Posterior vena cava (tissue), 2 donors: ENCODE data around the gene EPO. TPM values are rescaled to one million over a fixed set of nuclear protein-coding genes. Genes with fewer than 3 reads are reported as not detected.
"Not testable (repeated sequence)": the region's sequence is repeated elsewhere in the genome, so short reads cannot be mapped to it uniquely, and the experiment has no call there.

Source experiments
- DNase-seq: peaks from one replicate; pipeline ENCODE4 v3.0.0-alpha.2; 2020; ENCODE audit warnings: low spot score
- intact Hi-C, 2 donors: fragments of 100-400 bp; cut with DNase I; formaldehyde crosslinking; loops; one replicate each; pipeline versions ENCODE4 v1.14.1 to v1.14.2; 2022 to 2023
- total RNA-seq, 2 donors: library from RNA; stranded (reverse); fragmentation: NEBNext Ultra II Directional; extraction: Animal tissue kit (Norgen Biotek cat#: 25700); gene quantifications; one replicate each; pipeline ENCODE4 v1.2.1, GENCODE V29; 2021
- donor health status: DM: yes; HTN: yes; CAD: no.
- donor health status: DM: yes; HTN: yes; CAD: no.

Gene EPO
- total RNA-seq, 2 donors from 2014 or later = not detected

DNA sequence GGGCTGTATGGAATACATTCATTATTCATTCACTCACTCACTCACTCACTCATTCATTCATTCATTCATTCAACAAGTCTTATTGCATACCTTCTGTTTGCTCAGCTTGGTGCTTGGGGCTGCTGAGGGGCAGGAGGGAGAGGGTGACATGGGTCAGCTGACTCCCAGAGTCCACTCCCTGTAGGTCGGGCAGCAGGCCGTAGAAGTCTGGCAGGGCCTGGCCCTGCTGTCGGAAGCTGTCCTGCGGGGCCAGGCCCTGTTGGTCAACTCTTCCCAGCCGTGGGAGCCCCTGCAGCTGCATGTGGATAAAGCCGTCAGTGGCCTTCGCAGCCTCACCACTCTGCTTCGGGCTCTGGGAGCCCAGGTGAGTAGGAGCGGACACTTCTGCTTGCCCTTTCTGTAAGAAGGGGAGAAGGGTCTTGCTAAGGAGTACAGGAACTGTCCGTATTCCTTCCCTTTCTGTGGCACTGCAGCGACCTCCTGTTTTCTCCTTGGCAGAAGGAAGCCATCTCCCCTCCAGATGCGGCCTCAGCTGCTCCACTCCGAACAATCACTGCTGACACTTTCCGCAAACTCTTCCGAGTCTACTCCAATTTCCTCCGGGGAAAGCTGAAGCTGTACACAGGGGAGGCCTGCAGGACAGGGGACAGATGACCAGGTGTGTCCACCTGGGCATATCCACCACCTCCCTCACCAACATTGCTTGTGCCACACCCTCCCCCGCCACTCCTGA, 2.4 kb downstream of the EPO start:
- intact Hi-C loops = loop anchor here in 1 of 2 donors (2.0 to 10.0 kb wide), 2 partner anchors 132 to 254 kb away; partner anchors contain the start of gene SLC12A9
- DNase-seq = no peak

GRCh38 chr7:100723732-100724275, 3.5 kb downstream of the EPO start:
- intact Hi-C loops = loop anchor here in 1 of 2 donors (2.0 to 10.0 kb wide), 2 partner anchors 131 to 255 kb away; partner anchors contain the start of gene SLC12A9
- no peak for DNase-seq

DNA sequence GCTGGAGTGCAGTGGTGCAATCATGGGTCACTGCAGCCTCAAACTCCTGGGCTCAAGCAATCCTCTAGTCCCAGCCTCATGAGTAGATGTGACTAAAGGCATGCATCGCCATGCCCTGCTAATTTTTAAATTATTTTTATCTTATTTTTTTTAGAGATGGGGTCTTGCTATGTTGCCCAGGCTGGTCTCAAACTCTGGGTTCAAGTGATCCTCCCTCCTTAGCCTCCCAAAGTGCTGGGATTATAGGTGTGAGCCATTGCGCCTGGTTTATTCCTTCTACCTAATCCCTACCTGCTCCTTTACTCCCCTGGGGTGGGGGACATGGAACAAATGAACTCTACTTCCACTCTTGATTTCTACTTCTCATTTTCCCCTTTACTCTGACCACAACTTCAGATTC, 4.1 kb downstream of the EPO start:
- intact Hi-C loops = loop anchor here in 1 of 2 donors (10.0 kb wide), 1 partner anchor 130 kb away; the partner anchor contains the start of gene SLC12A9
- DNase-seq = not testable (repeated sequence)

- intact Hi-C loops = loop anchor here in 1 of 2 donors (10.0 kb wide), 1 partner anchor 128 kb away; the partner anchor contains the start of gene SLC12A9
- DNase-seq = no peak
These were observed 6.9 kb downstream of the EPO start for GRCh38 chr7:100726996-100727761.

DNA sequence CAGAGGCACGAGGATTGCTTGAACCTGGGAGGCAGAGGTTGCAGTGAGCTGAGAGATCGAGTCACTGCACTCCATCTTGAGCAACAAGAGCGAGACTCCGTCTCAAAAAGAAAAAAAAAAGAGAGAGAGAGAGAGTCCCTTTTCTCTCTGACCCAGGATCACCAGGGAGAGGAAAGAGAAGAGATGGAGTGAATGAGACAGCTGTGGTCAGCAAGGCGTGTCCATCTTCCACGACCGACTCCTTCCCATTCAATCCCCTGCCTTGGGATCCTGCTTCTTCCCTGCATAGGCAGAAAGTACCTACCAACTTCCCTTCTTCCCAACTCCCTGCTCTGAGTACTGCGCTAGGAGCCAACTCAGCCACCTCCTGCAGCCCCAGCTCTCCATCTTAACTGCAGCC, 7.9 kb downstream of the EPO start:
- DNase-seq = no peak
- intact Hi-C loops = loop anchor here in 1 of 2 donors (2.0 to 10.0 kb wide), 2 partner anchors 127 to 255 kb away; partner anchors contain the start of gene SLC12A9

DNA sequence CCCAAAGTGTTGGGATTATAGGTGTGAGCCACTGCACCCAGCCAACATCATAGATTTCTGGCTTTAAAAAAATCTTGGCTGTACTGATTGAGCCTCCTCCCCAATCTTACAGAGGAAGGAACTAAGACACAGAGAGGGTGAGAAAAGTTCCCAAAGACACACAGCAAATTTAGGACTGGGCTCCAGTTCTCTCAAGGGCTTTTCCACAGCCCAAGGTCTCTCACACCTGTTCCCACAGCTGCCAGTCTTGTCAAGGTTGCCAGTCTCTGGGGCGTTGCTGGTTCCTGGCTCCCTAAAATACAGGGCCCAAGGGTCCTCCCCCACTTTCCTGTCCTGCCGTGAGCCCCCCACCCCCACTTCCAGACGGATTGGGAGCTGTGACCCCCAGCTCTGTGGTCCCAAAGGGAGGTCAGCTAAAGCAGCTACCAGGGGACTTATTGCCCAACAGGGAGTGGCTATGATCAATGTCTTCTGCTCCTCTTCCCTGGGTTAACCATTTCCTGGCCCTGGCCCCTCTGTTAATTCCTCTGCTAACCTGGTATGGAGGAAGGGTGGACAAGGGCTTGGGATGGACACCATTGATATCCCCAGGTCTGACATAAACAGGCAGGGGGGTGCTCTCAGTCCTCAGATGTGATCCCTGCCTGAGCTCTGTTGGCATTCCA, 10.0 kb downstream of the EPO start:
- no peak for DNase-seq
- intact Hi-C loops = no loop called here

DNA sequence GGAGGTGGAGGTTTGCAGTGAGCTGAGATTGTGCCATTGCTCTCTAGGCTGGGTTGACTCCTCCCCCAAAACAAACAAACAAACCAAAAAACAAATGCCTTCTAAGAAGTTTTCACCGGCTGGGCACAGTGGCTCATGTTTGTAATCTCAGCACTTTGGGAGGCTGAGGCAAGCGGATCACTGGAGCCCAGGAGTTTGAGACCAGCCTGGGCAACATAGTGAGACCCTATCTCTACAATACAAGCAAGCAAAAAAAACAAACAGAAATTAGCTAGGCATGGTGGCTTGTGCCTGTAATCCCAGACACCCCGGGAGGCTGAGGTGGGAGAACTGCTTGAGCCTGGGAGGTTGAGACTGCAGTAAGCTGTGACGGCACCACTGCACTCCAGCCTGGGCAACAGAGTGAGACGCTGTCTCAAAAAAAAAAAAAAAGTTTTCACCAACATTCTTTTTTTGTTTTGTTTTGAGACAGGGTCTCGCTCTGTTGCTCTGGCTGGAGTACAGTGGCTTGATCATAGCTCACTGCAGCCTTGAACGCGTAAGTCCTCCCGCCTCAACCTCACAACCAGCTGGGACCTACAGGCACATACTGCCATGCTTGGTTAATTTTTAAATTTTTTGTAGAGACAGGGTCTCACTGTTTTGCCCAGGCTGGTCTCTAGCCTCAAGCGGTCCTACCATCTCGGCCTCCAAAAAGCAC, 11.8 kb downstream of the EPO start:
- no peak for DNase-seq
- intact Hi-C loops = no loop called here

DNA sequence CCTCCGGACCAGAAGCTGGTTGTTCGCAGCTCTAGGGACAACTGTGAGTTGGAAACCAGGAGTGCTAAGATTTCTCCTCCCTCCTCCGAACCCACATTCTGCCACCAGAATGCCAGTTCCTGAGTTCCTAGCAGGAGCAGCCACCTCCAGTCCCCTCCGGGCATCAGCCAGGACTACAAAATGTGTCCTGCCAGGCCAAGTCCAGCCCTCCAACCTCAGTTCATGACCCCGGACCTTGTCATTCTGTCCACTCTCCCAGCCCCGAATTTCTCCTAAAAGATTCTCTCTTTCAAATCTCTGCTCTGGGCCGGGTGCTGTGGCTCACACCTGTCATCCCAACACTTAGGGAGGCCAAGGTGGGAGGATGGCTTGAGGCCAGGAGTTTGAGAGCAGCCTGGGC, 15.5 kb downstream of the EPO start:
- no peak for DNase-seq
- intact Hi-C loops = no loop called here

- intact Hi-C loops = no loop called here
- DNase-seq = no peak
These were observed 16.4 kb downstream of the EPO start for GRCh38 chr7:100736671-100737070.

- intact Hi-C loops = no loop called here
These were observed 19.7 kb downstream of the EPO start for GRCh38 chr7:100739934-100740333.

GRCh38 chr7:100744605-100745004, 24.3 kb downstream of the EPO start:
- intact Hi-C loops = no loop called here
- DNase-seq = no peak

More at GRCh38 chr7:100739934-100740333, 19.7 kb downstream of the EPO start:
- DNase-seq = no peak

DNA sequence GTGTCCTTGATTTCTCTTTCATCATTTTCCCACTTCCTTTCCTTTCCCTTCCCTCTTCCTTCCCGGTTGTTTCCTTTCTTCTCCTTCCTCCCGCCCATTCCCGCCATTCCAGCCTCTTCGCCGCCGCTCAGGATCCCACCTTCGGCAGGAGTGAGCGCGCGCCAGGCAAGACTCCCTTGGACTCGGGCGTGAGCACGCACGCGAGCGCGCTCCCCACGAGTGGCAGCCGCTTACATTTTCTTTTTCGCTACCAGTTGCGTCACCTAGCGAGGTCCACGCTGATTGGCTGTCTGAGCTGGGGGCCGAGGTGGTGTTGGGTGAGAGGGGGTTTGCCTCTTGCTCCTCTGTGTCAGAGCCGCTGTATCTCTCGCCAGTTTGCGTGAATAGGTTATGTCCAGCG, 24.9 kb downstream of the EPO start:
- intact Hi-C loops = no loop called here

GRCh38 chr7:100752994-100753393, 32.7 kb downstream of the EPO start:
- intact Hi-C loops = no loop called here

More for the DNA sequence above, 24.9 kb downstream of the EPO start:
- DNase-seq = no peak

GRCh38 chr7:100753750-100754149, 33.5 kb downstream of the EPO start:
- intact Hi-C loops = no loop called here
- no peak for DNase-seq

More at GRCh38 chr7:100752994-100753393, 32.7 kb downstream of the EPO start:
- DNase-seq = no peak

DNA sequence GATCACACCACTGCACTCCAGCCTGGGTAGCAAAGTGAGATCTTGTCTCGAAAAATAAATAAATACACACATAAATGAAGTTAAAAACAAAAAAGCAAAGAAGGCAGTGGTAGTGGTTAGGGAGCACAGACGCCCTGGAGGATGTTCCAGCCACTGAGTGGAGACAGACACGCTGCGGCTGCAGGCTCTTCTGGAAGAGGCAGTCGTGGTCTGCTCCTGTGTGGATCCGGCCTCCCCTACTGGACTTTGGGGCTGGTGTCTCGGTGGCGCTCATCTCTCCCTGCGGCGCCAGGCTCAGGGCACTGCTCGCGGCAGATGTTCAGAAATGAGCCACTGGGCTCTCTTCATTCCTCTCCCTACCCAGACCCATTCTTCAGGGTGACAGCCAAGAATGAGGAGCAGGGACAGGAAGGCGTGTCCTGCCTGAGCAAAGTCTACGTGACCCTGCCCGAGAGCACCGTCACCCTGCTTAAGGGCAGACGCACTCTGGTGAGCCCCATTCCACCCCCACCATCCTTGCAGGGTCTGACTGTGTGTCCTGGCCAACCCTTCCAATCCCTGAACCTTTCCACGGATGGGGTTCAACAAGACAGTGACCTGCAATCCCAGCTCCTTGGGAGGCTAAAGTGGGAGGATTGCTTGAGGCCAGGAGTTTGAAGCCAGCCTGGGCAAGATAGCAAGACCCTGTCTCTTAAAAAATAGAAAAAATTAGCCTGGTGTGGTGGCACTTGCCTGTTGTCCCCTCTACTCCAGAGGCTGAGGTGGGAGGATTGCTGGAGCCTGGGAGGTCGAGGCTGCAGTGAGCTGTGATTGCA, 39.3 kb downstream of the EPO start:
- DNase-seq = no peak
- intact Hi-C loops = no loop called here

- intact Hi-C loops = not testable (repeated sequence)
These were observed 42.6 kb downstream of the EPO start for GRCh38 chr7:100762841-100763240.

DNA sequence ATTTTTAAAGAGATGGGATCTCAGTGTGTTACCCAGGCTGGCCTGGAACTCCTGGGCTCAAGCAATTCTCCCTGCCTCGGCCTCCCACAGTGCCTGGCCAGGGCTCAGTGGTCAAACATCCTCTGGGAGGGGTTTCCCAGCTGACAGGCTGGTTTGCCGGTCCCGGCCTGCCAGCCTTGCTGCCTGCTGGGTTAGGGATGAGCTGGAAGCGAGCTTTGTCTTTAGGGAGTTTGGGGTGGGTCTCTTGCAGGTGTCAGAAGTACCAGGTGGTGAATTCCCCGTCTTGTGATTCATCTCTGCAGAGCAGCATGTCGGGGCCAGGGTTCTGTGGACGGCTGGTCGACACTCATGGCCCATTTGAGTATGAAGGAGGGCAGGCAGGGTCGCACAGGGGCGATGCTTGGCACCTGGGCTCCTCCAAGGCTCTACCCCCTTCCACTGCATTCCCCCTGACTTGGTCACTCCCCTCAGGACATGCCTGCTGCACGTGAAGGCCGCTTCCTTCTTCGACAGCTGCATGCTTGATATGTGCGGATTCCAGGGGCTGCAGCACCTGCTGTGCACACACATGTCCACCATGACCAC, 43.4 kb downstream of the EPO start:
- intact Hi-C loops = no loop called here

More at GRCh38 chr7:100762841-100763240, 42.6 kb downstream of the EPO start:
- DNase-seq = not testable (repeated sequence)

GRCh38 chr7:100764841-100765240, 44.6 kb downstream of the EPO start:
- intact Hi-C loops = no loop called here

More for the DNA sequence above, 43.4 kb downstream of the EPO start:
- DNase-seq = no peak

More at GRCh38 chr7:100764841-100765240, 44.6 kb downstream of the EPO start:
- no peak for DNase-seq
